Gastroesophageal sphincter (tissue), 3 donors: ENCODE measurements around the gene GRM7.

Experiments
- CTCF ChIP-seq, 4 experiments: fragments of 200-600 bp in 2 of 4; fragments of 450-650 bp in 2 of 4; sonication (generic) in 1 of 4; IDR thresholded peaks; one replicate each; pipeline ENCODE4 v1.5.1; 2017 to 2019; ENCODE audit warnings: antibody characterized with exemption in 4 of 4, mild to moderate bottlenecking in 2 of 4, moderate library complexity in 2 of 4
- EP300 ChIP-seq: sonication (generic); formaldehyde crosslinking; IDR thresholded peaks from one replicate; pipeline ENCODE4 v1.6.1; 2017; ENCODE audit warnings: antibody characterized with exemption, mild to moderate bottlenecking

GRCh38 chr3:7749931-7750695 lies 889.2 kb downstream of the GRM7 start:
- TF ChIP-seq CTCF (IDR thresholded peaks at IDR 0.05) (no peak), EP300 (no peak)
